Measurements from ENCODE around the gene PRSS50.

PRSS50 gene

DNA sequence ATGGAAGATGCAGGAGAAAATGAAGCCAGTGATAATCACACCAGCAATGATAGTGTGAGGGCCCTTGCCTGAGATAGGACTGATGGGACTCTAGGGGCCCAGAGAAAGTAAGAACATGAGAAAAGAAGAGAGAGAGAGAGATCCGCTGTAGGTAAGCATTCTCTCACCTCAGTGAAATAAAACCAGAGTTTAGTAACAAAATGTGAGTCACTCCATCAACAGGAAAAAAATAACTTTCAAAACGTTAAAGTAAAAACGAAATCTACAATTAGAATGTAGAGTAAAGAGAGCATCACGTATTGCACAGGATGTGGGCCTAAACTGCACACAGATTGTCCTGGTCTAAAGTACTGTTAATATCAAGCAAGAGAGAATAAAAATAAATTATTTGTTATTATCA lies 6.8 kb upstream of the PRSS50 start:
- DNase-seq, result no peak

DNA sequence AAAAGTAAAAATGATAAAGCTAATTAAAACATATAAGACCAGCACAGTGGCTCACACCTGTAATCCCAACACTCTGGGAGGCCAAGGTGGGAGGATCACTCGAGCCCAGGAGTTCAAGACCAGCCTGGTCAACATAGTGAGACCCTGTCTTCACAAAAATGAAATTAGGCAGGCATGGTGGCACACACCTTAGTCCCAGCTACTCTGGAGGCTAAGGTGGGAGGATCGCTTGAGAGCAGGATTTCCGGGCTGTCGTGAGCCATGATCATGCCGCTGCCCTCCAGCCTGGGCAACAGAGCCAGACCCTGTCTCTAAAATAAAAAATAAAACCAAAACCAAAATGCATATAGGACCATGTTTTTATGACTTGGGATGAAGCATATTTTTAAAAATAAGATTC lies 4.8 kb upstream of the PRSS50 start:
- DNase-seq, result no peak

DNA sequence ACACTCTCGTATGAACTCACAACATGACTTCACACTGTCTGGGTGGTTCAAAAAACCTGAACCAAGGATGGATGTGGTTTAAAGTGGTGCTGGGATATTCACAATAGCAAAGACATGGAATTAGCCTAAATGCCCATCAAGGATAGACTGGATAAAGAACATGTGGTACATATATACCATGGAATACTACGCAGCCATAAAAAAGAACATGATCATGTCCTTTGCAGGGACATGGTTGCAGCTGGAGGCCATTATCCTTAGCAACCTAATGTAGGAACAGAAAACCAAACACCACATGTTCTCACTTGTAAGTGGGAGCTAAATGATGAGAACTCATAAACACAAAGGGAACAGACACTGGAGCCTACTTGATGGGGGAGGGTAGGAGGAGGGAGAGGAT lies 3.3 kb upstream of the PRSS50 start:
- no peak for DNase-seq

DNA sequence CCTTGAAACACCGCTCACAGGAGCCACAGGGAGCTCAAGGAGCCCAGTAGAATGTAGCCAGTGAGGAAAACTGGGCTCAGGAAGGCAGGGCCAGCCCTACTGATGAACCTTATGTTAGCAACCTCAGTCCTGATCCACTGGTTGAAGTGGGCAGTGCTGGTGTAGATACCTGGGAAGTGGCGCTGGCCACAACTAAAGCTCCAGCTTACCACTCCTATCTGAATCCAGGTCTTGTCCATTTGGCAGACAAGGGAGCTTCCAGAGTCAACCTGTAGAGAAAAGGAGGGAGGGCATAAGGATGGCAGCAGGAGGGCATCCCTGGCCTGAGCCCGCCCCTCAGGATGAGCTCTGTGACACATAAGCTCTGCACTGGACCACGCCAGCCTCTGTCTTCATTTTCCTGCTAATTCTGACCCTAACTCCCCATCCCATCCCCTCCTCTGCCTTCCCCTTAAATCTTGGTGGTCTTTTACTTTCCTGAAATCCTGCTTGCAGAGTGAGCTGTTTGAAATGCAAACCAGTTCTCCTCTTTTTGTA lies 2.1 kb upstream of the PRSS50 start:
- no peak for DNase-seq

- no peak for DNase-seq
Observed at GRCh38 chr3:46719044-46719565, 1.4 kb upstream of the PRSS50 start.

- DNase-seq, result no peak
Observed at GRCh38 chr3:46716461-46717441, 918 bp downstream of the PRSS50 start.

DNA sequence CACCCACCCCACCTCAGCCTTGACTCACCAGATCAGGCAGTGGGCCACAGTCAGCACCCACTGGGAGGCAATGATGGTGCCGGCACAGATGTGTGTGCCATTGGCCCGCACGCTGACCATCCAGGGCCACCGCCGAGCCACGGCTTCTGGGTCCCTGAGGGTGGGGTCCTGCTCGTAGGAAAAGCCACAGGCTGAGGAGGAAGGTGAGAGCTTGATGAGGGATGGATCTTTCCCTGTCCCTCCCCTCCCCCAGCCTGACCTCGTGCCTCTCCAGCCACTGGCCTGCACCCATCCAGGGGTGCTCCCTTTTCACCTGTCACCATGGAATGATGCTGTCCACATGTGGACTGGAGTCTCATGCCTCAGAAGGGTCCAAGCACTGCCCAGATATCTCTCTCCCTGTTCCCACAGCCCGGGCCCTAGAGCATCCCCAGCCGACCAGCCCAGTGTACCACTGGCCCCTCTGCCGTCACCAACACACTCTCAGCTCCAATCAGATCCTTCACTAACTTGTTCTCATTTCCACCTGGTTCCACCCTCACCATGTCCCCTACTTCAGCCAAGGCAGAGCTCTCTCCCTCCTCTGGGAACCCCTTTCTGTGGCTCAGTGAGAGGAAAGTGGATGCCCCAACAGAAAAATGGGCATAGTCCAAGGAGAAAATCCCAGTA lies 2.0 kb downstream of the PRSS50 start:
- DNase-seq, result no peak

DNA sequence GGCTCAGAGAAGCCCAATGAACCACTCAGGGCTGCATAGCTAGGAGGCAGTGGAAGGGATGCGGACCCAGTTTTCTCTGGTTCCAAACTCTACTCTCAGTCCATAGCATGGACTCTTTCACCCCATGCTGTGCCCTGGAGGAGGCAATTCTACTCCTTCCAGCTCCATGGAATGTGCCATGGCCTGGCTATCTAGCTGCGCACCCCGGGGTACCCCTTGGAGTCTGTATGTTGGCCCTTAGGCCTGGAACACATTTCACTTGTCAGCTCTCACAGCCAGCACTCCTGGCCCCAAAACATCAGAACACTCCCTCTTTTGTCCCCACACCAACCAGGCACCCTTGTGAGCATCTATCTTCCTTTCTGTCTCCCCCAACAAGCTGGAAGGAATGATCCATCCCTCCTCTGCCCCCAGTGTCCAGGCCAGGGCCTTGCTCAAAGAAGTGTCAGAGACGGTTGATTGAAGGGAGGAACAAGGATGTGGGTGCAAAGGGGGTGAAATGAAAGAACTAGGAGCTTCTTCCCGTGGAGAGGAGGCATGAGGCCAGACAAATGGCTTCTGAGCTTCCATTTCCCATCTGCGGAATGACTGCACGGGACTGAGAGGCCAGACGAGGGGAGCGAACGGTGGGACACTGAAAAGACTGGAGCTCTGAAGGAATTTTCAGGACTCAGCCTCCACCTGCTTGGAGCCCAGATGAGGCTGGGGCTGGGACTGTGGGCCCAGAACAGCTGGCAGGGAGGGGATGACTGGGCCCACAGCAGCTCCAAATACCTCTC lies 2.8 kb downstream of the PRSS50 start:
- DNase-seq, result no peak

DNA sequence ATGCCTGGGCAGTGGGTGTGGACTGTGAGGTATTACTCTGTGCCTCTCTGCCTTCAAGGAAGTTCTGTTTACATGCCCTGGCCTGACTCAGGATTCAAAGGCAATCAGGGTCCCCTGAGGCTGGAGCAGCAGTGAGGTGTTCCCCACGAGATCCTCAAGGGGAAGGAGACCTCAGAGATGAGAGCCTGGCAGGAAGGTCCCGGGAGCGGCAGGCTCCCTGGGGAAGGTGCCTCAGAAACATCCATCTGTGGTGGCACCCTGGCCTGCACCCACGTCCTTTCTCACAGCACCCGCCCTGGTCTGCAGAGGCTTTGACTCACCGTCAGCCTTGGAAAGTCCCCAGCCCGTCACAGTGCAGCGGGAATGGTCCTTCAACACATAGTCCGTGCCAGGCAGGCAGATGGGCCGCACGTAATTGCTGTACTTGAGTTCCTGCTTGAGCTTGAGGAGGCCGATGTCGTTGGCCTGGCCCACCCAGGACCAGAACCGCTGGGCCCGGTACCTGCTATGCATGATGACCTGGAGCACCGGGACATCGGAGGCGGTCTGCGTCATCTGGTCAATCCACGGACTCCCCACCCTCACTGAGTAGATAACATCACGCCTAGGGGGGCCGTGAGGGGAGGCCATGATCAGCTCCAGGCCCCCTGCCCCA lies 3.6 kb downstream of the PRSS50 start:
- DNase-seq, result peak; percentile 28

- DNase-seq, result no peak
Observed at GRCh38 chr3:46713050-46713897, 4.4 kb downstream of the PRSS50 start.

GRCh38 chr3:46712191-46713049 lies 5.2 kb downstream of the PRSS50 start:
- DNase-seq, result no peak

- DNase-seq, result no peak
Observed at GRCh38 chr3:46711760-46712159, 5.9 kb downstream of the PRSS50 start.

DNA sequence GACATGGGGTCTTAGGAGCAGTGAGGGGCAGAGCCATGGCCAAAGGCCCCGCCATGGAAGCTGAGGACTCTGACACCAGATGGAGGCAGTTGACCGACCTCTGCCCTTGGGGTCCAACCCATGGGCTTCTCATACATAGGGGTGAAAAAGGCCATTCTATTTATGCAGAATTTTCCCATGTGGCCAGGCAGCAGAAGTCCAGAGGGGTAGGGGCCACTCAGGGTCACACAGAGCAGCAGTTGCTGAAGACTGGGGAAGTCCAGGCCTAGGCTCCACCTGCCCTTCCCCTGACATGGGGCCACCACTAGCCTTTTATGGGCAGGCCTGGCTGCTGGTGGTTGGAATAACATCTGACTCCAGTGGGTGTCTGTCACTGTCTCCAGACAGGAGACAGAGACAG lies 6.4 kb downstream of the PRSS50 start:
- DNase-seq, result no peak

DNA sequence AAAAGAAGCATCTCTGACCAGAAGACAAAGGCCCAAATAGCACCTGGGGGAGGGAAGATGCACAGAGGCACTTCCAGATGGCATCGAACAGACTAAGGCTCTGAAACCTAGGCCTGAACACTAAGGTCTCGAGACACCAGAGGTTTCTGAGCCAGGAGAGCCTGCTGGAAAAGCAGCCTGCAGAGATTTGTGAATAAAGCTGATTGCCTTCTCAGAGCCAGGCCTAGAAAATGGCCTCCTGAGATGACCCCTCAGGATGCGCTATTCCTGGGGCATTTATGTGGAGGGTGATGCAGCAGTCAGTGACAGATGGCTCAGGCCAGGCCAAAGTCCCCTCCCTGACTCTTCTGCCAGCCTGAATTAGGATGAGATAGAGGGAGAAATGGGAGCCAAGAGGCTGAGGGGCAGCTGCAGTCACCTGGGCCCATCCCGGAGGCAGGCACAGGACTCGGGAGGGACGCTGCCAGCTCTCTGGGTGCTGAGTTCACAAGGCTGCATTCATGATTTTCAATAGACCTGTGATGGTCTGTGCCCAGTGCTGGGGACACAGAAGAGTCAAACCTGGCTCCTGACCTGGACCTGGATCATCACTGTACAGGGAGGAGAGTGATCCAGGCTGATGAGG lies 6.9 kb downstream of the PRSS50 start:
- DNase-seq, result no peak

- DNase-seq, result no peak
Observed at GRCh38 chr3:46710229-46710628, 7.4 kb downstream of the PRSS50 start.

- DNase-seq, result no peak
Observed at GRCh38 chr3:46709721-46710120, 7.9 kb downstream of the PRSS50 start.

DNA sequence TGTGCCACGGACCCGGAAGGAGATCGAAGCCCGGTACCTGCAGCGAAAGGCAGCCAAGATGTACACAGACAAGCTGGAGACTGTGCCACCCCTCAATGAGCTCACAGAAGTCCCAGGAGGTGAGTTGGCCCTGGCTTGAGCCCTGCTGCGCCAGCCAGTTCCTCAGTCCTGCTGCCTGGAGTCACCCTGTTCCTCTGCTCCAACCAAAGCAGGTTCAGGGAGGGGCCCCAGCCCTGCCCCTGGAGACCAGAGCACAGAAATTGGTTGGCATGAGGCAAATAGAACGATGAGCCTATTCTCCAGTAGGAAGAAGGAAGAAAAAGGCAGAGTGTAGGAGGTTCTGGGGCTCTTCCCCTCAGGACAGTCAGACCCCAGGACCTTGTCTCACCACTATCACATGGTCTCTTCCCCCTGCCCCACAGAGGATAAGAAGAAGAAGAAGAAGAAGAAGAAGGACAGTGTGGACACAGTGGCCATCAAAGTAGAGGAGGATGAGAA lies 8.5 kb downstream of the PRSS50 start:
- DNase-seq, result no peak

GRCh38 chr3:46708401-46709156 lies 9.1 kb downstream of the PRSS50 start:
- DNase-seq, result no peak

- DNase-seq, result no peak
Observed at GRCh38 chr3:46707601-46708011, 10.1 kb downstream of the PRSS50 start.

Data from NCI-H1092 treated with DMSO at 0.1 percent for 48 hours (cell line).